T-cell (primary cell): ENCODE measurements around the gene RPL36AL. TPM values are rescaled to one million over a fixed set of nuclear protein-coding genes. Genes with fewer than 3 reads are reported as not detected.

ENCODE experiments used
- ATAC-seq, 4 experiments: fragments of 200-7000 bp in 3 of 4; fragments of 150-1000 bp in 1 of 4; cut with Tn5 transposase; replicated peaks in 1 of 4; 1 replicate in 3 of 4; 2 replicates in 1 of 4; pipeline ENCODE4 v1.10.0; 2021; ENCODE audit warnings: moderate library complexity in 3 of 4, mild to moderate bottlenecking in 2 of 4, moderate number of reproducible peaks in 1 of 4
- CTCF ChIA-PET, 2 donors: fragments of 300-600 bp; sonication (Branson Sonifier 250); formaldehyde crosslinking; loops; one replicate each; lab custom pipeline; 2022; ENCODE audit warnings: antibody characterized with exemption in 2 of 2; lab: Charles Lee
- POLR2A ChIA-PET, 2 donors: fragments of 300-600 bp; sonication (Branson Sonifier 250); formaldehyde crosslinking; loops; one replicate each; lab custom pipeline; 2022; ENCODE audit warnings: antibody characterized with exemption in 2 of 2; lab: Charles Lee
- DNase-seq, 35 experiments: peaks; one replicate each; pipeline versions ENCODE4 v3.0.0 to v3.0.0-alpha.2; 2013 to 2023
- H3K27ac ChIP-seq: one replicate; pipeline ENCODE4 v1.5.1; 2013; ENCODE audit warnings: low read length
- H3K27me3 ChIP-seq, 2 experiments: replicated peaks in 1 of 2; 1 replicate in 1 of 2; 2 replicates in 1 of 2; pipeline versions ENCODE4 v1.6.1 to v1.7.0; 2013; ENCODE audit warnings: low read length in 1 of 2, mixed read lengths in 1 of 2; ENCODE audit not compliant: control insufficient read depth in 2 of 2, insufficient read depth in 2 of 2; ENCODE audit errors: extremely low read depth in 1 of 2
- H3K36me3 ChIP-seq, 2 donors: 1 replicate in 1 of 2; 2 replicates in 1 of 2; pipeline versions ENCODE4 v1.6.1 to v1.7.0; 2013; ENCODE audit warnings: low read length in 1 of 2; ENCODE audit not compliant: control insufficient read depth in 2 of 2, insufficient read depth in 1 of 2; ENCODE audit errors: extremely low read depth in 1 of 2
- H3K4me1 ChIP-seq, 2 experiments: 1 replicate in 1 of 2; 2 replicates in 1 of 2; pipeline versions ENCODE4 v1.6.1 to v1.7.0; 2013; ENCODE audit warnings: low read length in 2 of 2, mixed read lengths in 1 of 2; ENCODE audit not compliant: insufficient read depth in 2 of 2, control insufficient read depth in 1 of 2; ENCODE audit errors: extremely low read depth in 1 of 2
- H3K4me3 ChIP-seq, 2 donors: 1 replicate in 1 of 2; 2 replicates in 1 of 2; pipeline versions ENCODE4 v1.5.1 to v1.7.0; 2013; ENCODE audit warnings: mild to moderate bottlenecking in 2 of 2, low read length in 1 of 2, moderate library complexity in 1 of 2; ENCODE audit not compliant: control insufficient read depth in 1 of 2; ENCODE audit errors: extremely low read depth in 1 of 2
- H3K9me3 ChIP-seq: 2 replicates; pipeline ENCODE4 v1.7.0; 2013
- H3K27ac Mint-ChIP-seq, 2 donors: one replicate each; pipeline ENCODE4 v1.8.0; 2020 to 2021; ENCODE audit warnings: mild to moderate bottlenecking in 2 of 2, mixed read lengths in 2 of 2
- H3K27me3 Mint-ChIP-seq, 2 donors: one replicate each; pipeline ENCODE4 v1.8.0; 2021 to 2022; ENCODE audit warnings: mixed read lengths in 2 of 2
- H3K36me3 Mint-ChIP-seq: one replicate; pipeline ENCODE4 v1.8.0; 2021; ENCODE audit warnings: mixed read lengths
- H3K4me1 Mint-ChIP-seq, 3 donors: one replicate each; pipeline ENCODE4 v1.8.0; 2020 to 2022; ENCODE audit warnings: mixed read lengths in 3 of 3, mild to moderate bottlenecking in 1 of 3
- H3K4me3 Mint-ChIP-seq, 3 donors: one replicate each; pipeline ENCODE4 v1.8.0; 2020 to 2022; ENCODE audit warnings: mild to moderate bottlenecking in 3 of 3, mixed read lengths in 3 of 3, moderate library complexity in 3 of 3
- H3K9me3 Mint-ChIP-seq, 3 donors: one replicate each; pipeline ENCODE4 v1.8.0; 2020 to 2022; ENCODE audit warnings: mixed read lengths in 3 of 3
- WGBS: methylation state at CpG from one replicate; pipeline ENCODE4 v1.1.5; 2013; ENCODE audit warnings: missing lambda C conversion rate; ENCODE audit not compliant: insufficient coverage; 5-methylcytosine and 5-hydroxymethylcytosine counted together
- total RNA-seq, 35 experiments: library from RNA in 6 of 35; stranded (reverse) in 6 of 35; fragments of 120-200 nt in 1 of 35; gene quantifications; one replicate each; pipeline versions ENCODE4 v1.2.1 to v1.2.4 and lab custom pipeline; 2013 to 2026

RPL36AL gene
- total RNA-seq, 5 donors from 2014 or later (not counting 1 experiment from before 2014, with no cell fraction given) = 211 to 322 (median 291) TPM

DNA sequence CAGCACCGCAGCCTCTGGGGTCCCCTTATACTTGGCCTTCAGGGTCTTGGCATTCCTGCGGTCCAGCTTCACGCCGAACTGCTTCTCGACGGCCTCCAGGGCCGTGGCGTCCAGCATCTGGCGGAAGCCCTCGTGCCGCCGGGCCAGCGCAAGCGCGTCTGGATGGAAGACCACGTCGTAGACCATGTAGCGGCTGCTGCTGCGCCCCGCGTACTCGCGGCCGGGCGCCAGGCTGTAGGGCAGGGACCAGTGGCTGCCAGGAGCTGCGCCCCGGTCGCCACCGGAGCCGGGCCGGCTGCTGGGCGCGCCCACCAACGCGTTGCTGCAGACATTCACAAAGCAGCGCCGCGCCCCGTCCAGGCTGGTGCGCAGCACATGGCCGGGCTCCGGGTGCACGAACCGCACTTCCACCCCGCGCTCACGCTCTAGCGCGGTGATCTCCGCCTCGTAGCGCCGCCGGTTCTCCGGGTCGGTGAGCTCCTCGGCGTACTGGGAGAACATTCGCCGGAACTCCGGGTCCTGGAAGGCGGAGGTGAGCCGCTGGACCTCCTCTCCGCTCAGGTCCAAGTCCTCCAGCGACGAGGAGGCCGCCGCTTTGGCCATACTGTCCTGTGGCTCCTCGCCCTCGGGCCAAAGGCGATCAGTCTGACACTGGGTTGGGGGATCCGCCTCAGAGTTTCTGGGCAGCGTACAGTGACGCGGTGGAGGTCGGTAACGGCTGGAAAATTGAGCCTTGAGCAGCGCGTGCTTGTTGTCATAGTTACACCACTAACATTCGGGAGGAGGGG, 14.3 kb upstream of the RPL36AL start, which contains the start of gene DNAAF2:
Gene DNAAF2 (minus strand): TSS at position 698 of the 788 bp plus-strand sequence. CDS start 95 bp downstream, at position 603.
- peak; percentile 42 to 55 (median 54) for ATAC-seq
- Mint-ChIP-seq H3K9me3 (no peaks in the 10 kb centered on the region), H3K4me1 (peaks cover 52 to 72% (median 66%) of the 10 kb centered on the region in 3 donors), H3K27me3 (no peaks in the 10 kb centered on the region), H3K4me3 (peak within 1 kb of the TSS; percentile 95 to 99 (median 97)), H3K36me3 (peaks cover 18% of the 10 kb centered on the region), H3K27ac (peak within 1 kb of the TSS; percentile 96 to 99)
- H3K27ac ChIP-seq = peak within 1 kb of the TSS; percentile 98
- ChIA-PET CTCF (interaction anchor here (0.6 to 4.5 kb wide), 24 partner anchors 11 to 612 kb away, joined by 3 to 77 read pairs (median 5); partner anchors contain the start of genes MGAT2 (in 2 of the 2), RPL36AL (in 2 of the 2), KLHDC2 (in 1 of the 2) and LRR1 (in 1 of the 2)), POLR2A (interaction anchor here (0.6 to 2.7 kb wide), 10 partner anchors 11 to 427 kb away, joined by 3 to 59 read pairs (median 4); partner anchors contain the start of genes NEMF (in 2 of the 2), RPL36AL (in 2 of the 2), KLHDC2 (in 1 of the 2) and MGAT2 (in 1 of the 2))
- H3K4me3 ChIP-seq = peak within 1 kb of the TSS; percentile 92 to 96
- peaks cover 0 to 5% of the 10 kb centered on the region in 2 donors for H3K36me3 ChIP-seq
- DNase-seq = peak in 34 of 35 experiments; percentile 40 to 84 (median 56)
- H3K27me3 ChIP-seq = no peaks in the 10 kb centered on the region
- under 1% methylated on average over 79 of the region's 80 CpGs for WGBS
- no peaks in the 10 kb centered on the region for H3K9me3 ChIP-seq
- H3K4me1 ChIP-seq = peaks cover 4 to 40% of the 10 kb centered on the region in 2 experiments

DNA sequence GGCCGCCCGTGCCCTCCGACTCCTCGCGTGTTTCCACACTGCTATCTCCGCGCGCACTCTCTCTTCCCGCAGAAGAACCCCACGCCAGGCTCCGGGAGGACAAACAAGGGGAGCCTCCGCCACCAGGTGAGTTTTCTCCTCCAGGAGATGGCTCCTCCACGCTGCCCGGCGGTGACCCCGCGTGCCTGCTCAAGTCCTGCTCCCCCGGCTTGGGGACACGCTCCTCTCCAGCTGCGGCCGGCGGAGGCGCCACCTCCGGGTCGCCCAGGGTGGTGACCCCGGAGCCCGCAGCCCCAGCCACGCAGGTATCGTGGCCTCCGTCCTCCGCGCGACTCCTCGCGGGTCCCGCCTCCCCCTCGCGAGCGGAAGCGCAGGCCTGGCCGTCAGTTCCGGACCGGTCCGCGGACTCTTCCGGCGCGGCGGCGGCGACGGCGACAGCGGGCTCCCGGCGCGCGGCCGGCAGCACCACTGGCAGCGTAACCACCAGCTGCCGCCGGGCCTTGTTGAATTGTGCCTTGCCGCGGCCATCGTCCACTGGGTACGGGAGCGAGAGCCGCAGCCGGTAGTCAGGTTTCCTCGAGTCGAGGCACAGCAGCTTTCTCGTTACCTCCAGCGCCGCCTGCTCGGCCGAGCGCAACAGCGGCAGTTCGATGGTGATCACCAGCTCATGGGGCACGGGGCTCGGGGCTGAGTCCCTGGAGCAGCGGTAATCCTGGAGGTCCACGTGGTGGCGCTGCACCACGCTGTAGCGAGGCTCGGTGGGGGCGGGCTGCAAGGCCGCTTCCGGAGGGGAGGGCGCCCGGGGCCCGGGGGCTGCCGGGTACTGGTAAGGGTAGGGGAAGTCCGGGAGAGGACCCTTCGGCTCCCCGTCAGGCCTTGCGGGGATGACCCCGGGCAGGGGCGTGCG, 13.5 kb upstream of the RPL36AL start:
- Mint-ChIP-seq H3K4me1 (peaks cover 48 to 68% (median 63%) of the 10 kb centered on the region in 3 donors), H3K9me3 (no peaks in the 10 kb centered on the region), H3K27me3 (no peaks in the 10 kb centered on the region), H3K36me3 (peaks cover 17% of the 10 kb centered on the region), H3K27ac (peak overlapping the region; percentile 92 to 94), H3K4me3 (peak overlapping the region; percentile 95 to 99 (median 97))
- ChIA-PET POLR2A (interaction anchor here (0.6 to 2.7 kb wide), 12 partner anchors 10 to 481 kb away, joined by 3 to 59 read pairs (median 4); partner anchors contain the start of genes NEMF (in 2 of the 2), RPL36AL (in 2 of the 2), KLHDC2 (in 1 of the 2) and MGAT2 (in 1 of the 2)), CTCF (interaction anchor here (0.5 to 4.5 kb wide), 31 partner anchors 10 to 528 kb away, joined by 3 to 77 read pairs (median 4); partner anchors contain the start of genes MGAT2 (in 2 of the 2), RPL36AL (in 2 of the 2), KLHDC2 (in 1 of the 2) and LRR1 (in 1 of the 2))
- Histone ChIP-seq H3K9me3 (no peaks in the 10 kb centered on the region), H3K4me1 (peaks cover 4 to 41% of the 10 kb centered on the region in 2 experiments), H3K4me3 (peak overlapping the region; percentile 92 to 96), H3K27ac (peak overlapping the region; percentile 98), H3K27me3 (no peaks in the 10 kb centered on the region), H3K36me3 (peaks cover 0 to 5% of the 10 kb centered on the region in 2 donors)
- WGBS = under 1% methylated on average over 97 of the region's 101 CpGs
- ATAC-seq (peak; percentile 84 to 88 (median 85)), DNase-seq (peak; percentile 83 to 96 (median 91))

DNA sequence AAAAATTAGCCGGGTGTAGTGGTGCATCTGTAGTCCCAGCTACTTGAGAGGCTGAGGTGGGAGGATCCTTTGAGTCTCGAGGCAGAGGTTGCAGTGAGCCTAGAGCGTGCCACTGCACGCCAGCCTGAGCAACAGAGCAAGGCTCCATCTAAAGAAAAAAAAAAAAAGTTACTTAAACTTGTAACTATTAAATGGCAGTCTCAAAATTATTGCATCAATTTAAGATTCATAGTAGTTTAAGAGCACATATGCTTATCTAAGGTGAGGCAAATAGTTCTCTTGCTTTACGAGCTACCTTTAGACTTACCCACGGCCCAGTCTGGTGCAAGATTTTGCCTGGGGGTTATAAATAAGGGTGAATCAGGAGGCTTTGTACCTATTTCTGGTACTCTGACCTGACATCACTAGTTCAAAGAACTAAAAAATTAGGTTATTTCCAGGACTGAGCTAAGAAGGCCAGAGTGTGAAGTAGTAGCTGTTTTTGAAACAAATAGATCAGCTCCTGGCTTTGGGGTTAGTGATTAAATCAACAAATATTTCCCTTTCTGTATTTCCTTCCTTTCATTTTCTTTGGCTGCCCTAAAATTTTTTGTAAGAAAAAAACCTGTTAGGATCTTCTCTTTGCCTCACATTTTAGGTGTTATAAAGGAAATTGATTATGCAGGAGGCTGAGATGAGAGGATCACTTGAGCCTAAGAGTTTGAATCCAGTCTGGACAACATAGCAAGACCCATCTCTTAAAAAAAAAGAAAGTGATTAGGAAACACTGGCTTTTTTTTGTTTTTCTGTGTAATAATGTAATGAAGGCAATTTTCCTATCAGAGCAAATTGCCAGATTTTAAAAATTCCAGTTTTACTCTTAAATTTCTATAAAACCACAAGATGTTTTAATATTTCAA, 3.8 kb upstream of the RPL36AL start:
- Mint-ChIP-seq H3K9me3 (no peaks in the 10 kb centered on the region), H3K27me3 (no peaks in the 10 kb centered on the region), H3K4me3 (peak overlapping the region; percentile 97 to 99 (median 97)), H3K4me1 (peaks cover 47 to 58% (median 51%) of the 10 kb centered on the region in 3 donors), H3K27ac (peak overlapping the region; percentile 85 to 90), H3K36me3 (peaks cover 15% of the 10 kb centered on the region)
- no CpG with 5 or more reads among the region's 6 CpGs for WGBS
- ATAC-seq (no peak), DNase-seq (peak in 3 of 35 experiments; percentile 11 to 64 (median 18))
- H3K9me3 ChIP-seq = no peaks in the 10 kb centered on the region
- ChIA-PET POLR2A (interaction anchor here in 1 of 2 donors (0.5 to 2.6 kb wide), 7 partner anchors 9 to 688 kb away, joined by 4 to 14 read pairs (median 5); partner anchors contain the start of genes DNAAF2, KLHDC2 and RPS29), CTCF (interaction anchor here (0.5 to 2.9 kb wide), 11 partner anchors 8 to 360 kb away, joined by 3 to 26 read pairs (median 3); partner anchors contain the start of genes DNAAF2 (in 1 of the 2) and LRR1 (in 1 of the 2))
- H3K36me3 ChIP-seq = no peaks in the 10 kb centered on the region
- H3K4me1 ChIP-seq = peaks cover 20 to 27% of the 10 kb centered on the region in 2 experiments
- no peak overlapping the region for H3K4me3 ChIP-seq
- no peaks in the 10 kb centered on the region for H3K27me3 ChIP-seq
- H3K27ac ChIP-seq = peak overlapping the region; percentile 64

DNA sequence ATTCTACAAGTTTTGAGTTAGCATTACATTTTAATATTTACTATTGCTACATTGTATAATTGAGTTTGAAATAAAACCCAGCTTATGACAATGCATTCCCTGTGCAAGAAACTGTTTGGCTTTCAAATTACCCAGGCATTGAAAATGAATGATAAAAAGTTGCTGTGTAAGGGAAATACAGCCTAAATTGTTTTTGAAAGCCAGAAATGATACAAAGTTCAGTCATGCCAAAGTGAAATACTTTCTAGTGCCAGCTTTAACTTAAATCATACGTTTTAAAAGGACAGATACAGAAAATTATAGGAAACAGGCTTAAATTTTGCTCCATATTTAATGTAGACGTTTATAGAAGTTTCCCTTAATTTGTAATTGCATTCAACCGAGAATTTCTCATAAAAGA, 3.0 kb upstream of the RPL36AL start:
- no CpG with 5 or more reads among the region's 3 CpGs for WGBS
- peak overlapping the region; percentile 97 to 99 (median 97) for H3K4me3 Mint-ChIP-seq
- H3K36me3 Mint-ChIP-seq = peaks cover 23% of the 10 kb centered on the region
- Histone ChIP-seq H3K36me3 (peaks cover under 1 to 5% of the 10 kb centered on the region in 2 donors), H3K4me3 (no peak overlapping the region), H3K27me3 (no peaks in the 10 kb centered on the region), H3K9me3 (no peaks in the 10 kb centered on the region), H3K4me1 (peaks cover 20 to 30% of the 10 kb centered on the region in 2 experiments), H3K27ac (peak overlapping the region; percentile 64)
- ATAC-seq (no peak), DNase-seq (no peak)
- CTCF ChIA-PET = interaction anchor here in 1 of 2 donors (0.5 to 2.9 kb wide), 6 partner anchors 9 to 240 kb away, joined by 3 to 26 read pairs (median 4); partner anchors contain the start of genes DNAAF2 and LRR1
- H3K27me3 Mint-ChIP-seq = no peaks in the 10 kb centered on the region
- H3K27ac Mint-ChIP-seq = peak overlapping the region; percentile 85 to 90
- H3K4me1 Mint-ChIP-seq = peaks cover 53 to 61% (median 55%) of the 10 kb centered on the region in 3 donors
- POLR2A ChIA-PET = interaction anchor here in 1 of 2 donors (0.8 to 2.6 kb wide), 2 partner anchors 11 to 349 kb away, joined by 3 to 14 read pairs; partner anchors contain the start of gene DNAAF2
- H3K9me3 Mint-ChIP-seq = no peaks in the 10 kb centered on the region
